K562 (cell line): Measurements from ENCODE around the gene ZNF474.

ENCODE experiments used
- ARID2 ChIP-seq: fragments of 450-650 bp; IDR thresholded peaks from 2 replicates; pipeline ENCODE4 v1.6.1; 2017; ENCODE audit warnings: antibody characterized with exemption, mild to moderate bottlenecking
- ARID3A ChIP-seq: IDR thresholded peaks from 2 replicates; pipeline ENCODE4 v1.6.1; 2012; ENCODE audit warnings: low read depth, low read length, improper control_type of control experiment, borderline replicate concordance
- BDP1 ChIP-seq: IDR thresholded peaks from 3 replicates; pipeline ENCODE4 v1.6.1; 2011; ENCODE audit not compliant: insufficient read length, insufficient read depth
- BHLHE40 ChIP-seq: IDR thresholded peaks from 2 replicates; pipeline ENCODE4 v1.6.1; 2011; ENCODE audit warnings: low read length, improper control_type of control experiment
- CTCF ChIP-seq, 3 experiments: IDR thresholded peaks in 2 of 3; conservative IDR thresholded peaks in 1 of 3; 2 replicates each; pipeline ENCODE4 v1.5.1; 2011 to 2012; ENCODE audit warnings: low read length in 3 of 3, mild to moderate bottlenecking in 3 of 3, control low read depth in 2 of 3, improper control_type of control experiment in 1 of 3, inconsistent platforms in 1 of 3, low read depth in 1 of 3, mixed read lengths in 1 of 3, moderate library complexity in 1 of 3; ENCODE audit not compliant: insufficient read depth in 2 of 3
- EP300 ChIP-seq: IDR thresholded peaks from 2 replicates; pipeline ENCODE4 v1.6.1; 2012; ENCODE audit warnings: low read length, improper control_type of control experiment
- ERF ChIP-seq: fragments of 450-650 bp; formaldehyde crosslinking; IDR thresholded peaks from 2 replicates; pipeline ENCODE4 v1.4.0; 2020; ENCODE audit warnings: mild to moderate bottlenecking, mixed read lengths
- KLF10 ChIP-seq: fragments of 250-450 bp; sonication (Bioruptor Pico); IDR thresholded peaks from 2 replicates; pipeline ENCODE4 v1.6.1; 2021; ENCODE audit warnings: matching md5 sums
- MTF1 ChIP-seq: fragments of 250-450 bp; sonication (Bioruptor Pico); IDR thresholded peaks from 2 replicates; pipeline ENCODE4 v1.9.0; 2021; ENCODE audit warnings: moderate library complexity, mild to moderate bottlenecking, inconsistent platforms, borderline replicate concordance
- POLR2B ChIP-seq: fragments of 450-650 bp; IDR thresholded peaks from 2 replicates; pipeline ENCODE4 v1.6.1; 2018; ENCODE audit warnings: low read depth; ENCODE audit not compliant: partially characterized antibody

GRCh38 chr5:122091936-122092600 lies 37.3 kb upstream of the ZNF474 start:
- no peak for TF ChIP-seq ARID3A
- no peak for TF ChIP-seq BHLHE40
- no peak for TF ChIP-seq ERF
- TF ChIP-seq KLF10 (CRISPR knock-in tag) = no peak
- no peak for TF ChIP-seq EP300
- TF ChIP-seq MTF1 (CRISPR knock-in tag) = no peak
- no peak for TF ChIP-seq BDP1
- peak; percentile 39 to 76 (median 64); a peak in 5 of 6 replicates for TF ChIP-seq CTCF (IDR thresholded peaks at IDR 0.05 in 2 of 3, conservative IDR thresholded peaks at IDR 0.05 in 1 of 3; ENCODE audit: insufficient read depth in 2 of 3, low read depth in 1 of 3, low read length in 3 of 3)
- peak; percentile 72; the same call in 1 of the 2 replicates for TF ChIP-seq ARID2
- no peak for TF ChIP-seq POLR2B
